Measurements from ENCODE around the gene UBAC2.

DNA sequence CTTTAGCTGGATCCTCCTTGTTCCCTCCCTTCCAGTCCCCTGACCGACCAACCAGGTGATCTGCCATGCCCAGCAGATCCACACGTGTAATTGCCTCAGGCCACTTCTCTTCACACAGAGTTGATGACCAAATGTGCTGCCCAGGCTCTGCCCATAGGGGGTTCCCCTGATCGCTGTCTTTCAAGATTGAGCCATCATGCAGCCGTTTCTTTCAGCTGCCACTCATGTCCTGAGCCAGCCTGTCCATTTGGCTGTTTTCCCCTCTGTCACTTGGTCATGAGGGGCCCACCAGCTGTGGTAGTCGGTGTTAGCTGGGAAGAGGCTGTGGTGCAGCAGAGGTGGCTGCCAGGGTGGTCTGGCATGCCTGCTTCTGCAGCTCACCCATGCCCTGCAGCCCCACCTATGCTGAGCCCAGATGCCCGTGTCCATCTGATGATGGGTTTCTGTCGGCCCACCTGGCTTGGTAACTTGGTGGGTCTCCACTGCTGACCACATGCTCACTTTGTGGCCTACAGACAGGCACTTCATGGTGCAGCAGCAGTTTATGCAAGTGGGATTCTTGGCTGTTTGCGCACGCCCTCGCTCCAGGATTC lies 142.2 kb downstream of the UBAC2 start:
- TF ChIP-seq, protein P1, sequence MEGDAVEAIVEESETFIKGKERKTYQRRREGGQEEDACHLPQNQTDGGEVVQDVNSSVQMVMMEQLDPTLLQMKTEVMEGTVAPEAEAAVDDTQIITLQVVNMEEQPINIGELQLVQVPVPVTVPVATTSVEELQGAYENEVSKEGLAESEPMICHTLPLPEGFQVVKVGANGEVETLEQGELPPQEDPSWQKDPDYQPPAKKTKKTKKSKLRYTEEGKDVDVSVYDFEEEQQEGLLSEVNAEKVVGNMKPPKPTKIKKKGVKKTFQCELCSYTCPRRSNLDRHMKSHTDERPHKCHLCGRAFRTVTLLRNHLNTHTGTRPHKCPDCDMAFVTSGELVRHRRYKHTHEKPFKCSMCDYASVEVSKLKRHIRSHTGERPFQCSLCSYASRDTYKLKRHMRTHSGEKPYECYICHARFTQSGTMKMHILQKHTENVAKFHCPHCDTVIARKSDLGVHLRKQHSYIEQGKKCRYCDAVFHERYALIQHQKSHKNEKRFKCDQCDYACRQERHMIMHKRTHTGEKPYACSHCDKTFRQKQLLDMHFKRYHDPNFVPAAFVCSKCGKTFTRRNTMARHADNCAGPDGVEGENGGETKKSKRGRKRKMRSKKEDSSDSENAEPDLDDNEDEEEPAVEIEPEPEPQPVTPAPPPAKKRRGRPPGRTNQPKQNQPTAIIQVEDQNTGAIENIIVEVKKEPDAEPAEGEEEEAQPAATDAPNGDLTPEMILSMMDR (conservative IDR thresholded peaks at IDR 0.05) = no peak
- TF ChIP-seq ZFX (IDR thresholded peaks at IDR 0.05) = no peak
